Mesendoderm (in vitro differentiated cells): ENCODE measurements around the gene CPT1A.

Experiments
- DNase-seq: peaks from one replicate; pipeline ENCODE4 v3.0.0; 2013
- H2AK5ac ChIP-seq: 2 replicates; pipeline ENCODE4 v1.6.1; 2013; ENCODE audit warnings: low read length, inconsistent platforms
- H2BK120ac ChIP-seq: 2 replicates; pipeline ENCODE4 v1.6.1; 2013; ENCODE audit warnings: low read depth, mild to moderate bottlenecking, low read length, moderate library complexity, mixed read lengths
- H2BK15ac ChIP-seq: replicated peaks from 2 replicates; pipeline ENCODE4 v1.6.1; 2013; ENCODE audit warnings: low read depth, mild to moderate bottlenecking, moderate library complexity
- H2BK5ac ChIP-seq: 2 replicates; pipeline ENCODE4 v1.6.1; 2013; ENCODE audit warnings: low read length, inconsistent platforms
- H3K18ac ChIP-seq: 2 replicates; pipeline ENCODE4 v1.6.1; 2013; ENCODE audit warnings: mild to moderate bottlenecking, low read length, mixed read lengths
- H3K23ac ChIP-seq: one replicate; pipeline ENCODE4 v1.6.1; 2013; ENCODE audit warnings: low read length
- H3K27ac ChIP-seq: 2 replicates; pipeline ENCODE4 v1.5.1; 2013; ENCODE audit warnings: low read depth, mild to moderate bottlenecking, inconsistent platforms, low read length, moderate library complexity
- H3K27me3 ChIP-seq: 2 replicates; pipeline ENCODE4 v1.6.1; 2013; ENCODE audit warnings: low read length, control low read depth, mild to moderate bottlenecking, inconsistent platforms; ENCODE audit not compliant: insufficient read depth, poor library complexity
- H3K36me3 ChIP-seq: 2 replicates; pipeline ENCODE4 v1.6.1; 2013; ENCODE audit warnings: low read length, inconsistent platforms; ENCODE audit not compliant: control insufficient read depth, insufficient read depth
- H3K4ac ChIP-seq: one replicate; pipeline ENCODE4 v1.6.1; 2013; ENCODE audit warnings: low read depth, mild to moderate bottlenecking, low read length, moderate library complexity
- H3K4me1 ChIP-seq: 2 replicates; pipeline ENCODE4 v1.6.1; 2013; ENCODE audit warnings: low read depth, low read length, inconsistent platforms; ENCODE audit not compliant: control insufficient read depth
- H3K4me2 ChIP-seq: 2 replicates; pipeline ENCODE4 v1.6.1; 2013; ENCODE audit warnings: low read length
- H3K4me3 ChIP-seq: 2 replicates; pipeline ENCODE4 v1.5.1; 2013; ENCODE audit warnings: mild to moderate bottlenecking, low read length
- H3K56ac ChIP-seq: one replicate; pipeline ENCODE4 v1.6.1; 2013; ENCODE audit warnings: low read length
- H3K79me1 ChIP-seq: 2 replicates; pipeline ENCODE4 v1.6.1; 2013; ENCODE audit warnings: low read length, inconsistent platforms
- H3K79me2 ChIP-seq: 2 replicates; pipeline ENCODE4 v1.6.1; 2013; ENCODE audit warnings: mild to moderate bottlenecking, low read length; ENCODE audit not compliant: control insufficient read depth, insufficient read depth
- H3K9ac ChIP-seq: 2 replicates; pipeline ENCODE4 v1.6.1; 2013; ENCODE audit warnings: low read length, inconsistent platforms
- H4K5ac ChIP-seq: one replicate; pipeline ENCODE4 v1.6.1; 2013; ENCODE audit warnings: low read length
- H4K8ac ChIP-seq: one replicate; pipeline ENCODE4 v1.6.1; 2013; ENCODE audit warnings: low read depth, mild to moderate bottlenecking, control low read depth, low read length, moderate library complexity
- WGBS: extraction: QIAGEN DNeasy Blood & Tissue Kit; methylation state at CpG from one replicate; pipeline ENCODE4 v1.1.7; 2013; ENCODE audit warnings: low lambda C conversion rate, missing lambda C conversion rate; ENCODE audit not compliant: insufficient coverage; ENCODE audit errors: extremely low coverage; 5-methylcytosine and 5-hydroxymethylcytosine counted together

CPT1A gene

GRCh38 chr11:68825571-68825970 lies 16.1 kb downstream of the CPT1A start:
- Histone ChIP-seq H3K18ac (no peak overlapping the region), H3K4ac (no peak overlapping the region), H3K56ac (no peak overlapping the region), H3K27ac (no peak overlapping the region), H3K79me1 (no peaks in the 10 kb centered on the region), H3K23ac (no peak overlapping the region), H3K4me2 (no peak overlapping the region), H3K9ac (no peak overlapping the region), H2BK120ac (no peak overlapping the region), H3K4me3 (no peak overlapping the region), H3K4me1 (no peaks in the 10 kb centered on the region), H3K36me3 (no peaks in the 10 kb centered on the region), H4K5ac (no peak overlapping the region), H2BK5ac (no peak overlapping the region), H3K79me2 (no peaks in the 10 kb centered on the region), H3K27me3 (no peaks in the 10 kb centered on the region), H4K8ac (no peak overlapping the region), H2BK15ac (no peak overlapping the region), H2AK5ac (no peak overlapping the region)
- no CpG with 5 or more reads among the region's 7 CpGs for WGBS
- DNase-seq, result peak; percentile 55

- Histone ChIP-seq H2BK15ac (no peak overlapping the region), H3K79me1 (no peaks in the 10 kb centered on the region), H3K4me2 (no peak overlapping the region), H3K27me3 (no peaks in the 10 kb centered on the region), H3K23ac (no peak overlapping the region), H3K79me2 (no peaks in the 10 kb centered on the region), H4K8ac (no peak overlapping the region), H3K9ac (no peak overlapping the region), H2AK5ac (no peak overlapping the region), H3K4ac (no peak overlapping the region), H4K5ac (no peak overlapping the region), H3K18ac (no peak overlapping the region), H2BK120ac (no peak overlapping the region), H3K4me3 (no peak overlapping the region), H3K36me3 (no peaks in the 10 kb centered on the region), H3K27ac (no peak overlapping the region), H2BK5ac (no peak overlapping the region), H3K4me1 (no peaks in the 10 kb centered on the region), H3K56ac (no peak overlapping the region)
- DNase-seq, result no peak
- WGBS, result no CpG with 5 or more reads among the region's 5 CpGs
Observed at GRCh38 chr11:68822546-68822945, 19.2 kb downstream of the CPT1A start.

- H2BK15ac ChIP-seq, result no peak overlapping the region
- H4K5ac ChIP-seq, result no peak overlapping the region
- H3K79me1 ChIP-seq, result no peaks in the 10 kb centered on the region
- H3K23ac ChIP-seq, result no peak overlapping the region
- no peak overlapping the region for H2BK5ac ChIP-seq
- H2AK5ac ChIP-seq, result no peak overlapping the region
- no peaks in the 10 kb centered on the region for H3K79me2 ChIP-seq
- H3K4me3 ChIP-seq, result no peak overlapping the region
- no peak overlapping the region for H3K18ac ChIP-seq
- H3K4ac ChIP-seq, result no peak overlapping the region
- H3K4me2 ChIP-seq, result no peak overlapping the region
- no peak overlapping the region for H2BK120ac ChIP-seq
- no peak overlapping the region for H4K8ac ChIP-seq
- H3K36me3 ChIP-seq, result no peaks in the 10 kb centered on the region
- no peaks in the 10 kb centered on the region for H3K27me3 ChIP-seq
- H3K27ac ChIP-seq, result no peak overlapping the region
- no peak overlapping the region for H3K9ac ChIP-seq
- WGBS, result no CpG with 5 or more reads among the region's 4 CpGs
- H3K4me1 ChIP-seq, result no peaks in the 10 kb centered on the region
- H3K56ac ChIP-seq, result no peak overlapping the region
- peak; percentile 23 for DNase-seq
Observed at GRCh38 chr11:68821670-68822069, 20.0 kb downstream of the CPT1A start.

- no peaks in the 10 kb centered on the region for H3K27me3 ChIP-seq
- H3K79me2 ChIP-seq, result no peaks in the 10 kb centered on the region
- H3K4me2 ChIP-seq, result no peak overlapping the region
- H3K27ac ChIP-seq, result no peak overlapping the region
- no peak overlapping the region for H2BK15ac ChIP-seq
- H3K18ac ChIP-seq, result no peak overlapping the region
- no peaks in the 10 kb centered on the region for H3K36me3 ChIP-seq
- H2AK5ac ChIP-seq, result no peak overlapping the region
- DNase-seq, result no peak
- H3K23ac ChIP-seq, result no peak overlapping the region
- no peak overlapping the region for H2BK5ac ChIP-seq
- WGBS, result no CpG with 5 or more reads among the region's 10 CpGs
- no peak overlapping the region for H3K56ac ChIP-seq
- no peaks in the 10 kb centered on the region for H3K79me1 ChIP-seq
- H3K4ac ChIP-seq, result no peak overlapping the region
- no peak overlapping the region for H2BK120ac ChIP-seq
- no peaks in the 10 kb centered on the region for H3K4me1 ChIP-seq
- H3K9ac ChIP-seq, result no peak overlapping the region
- H4K5ac ChIP-seq, result no peak overlapping the region
- H3K4me3 ChIP-seq, result no peak overlapping the region
- H4K8ac ChIP-seq, result no peak overlapping the region
Observed at GRCh38 chr11:68819362-68819761, 22.4 kb downstream of the CPT1A start.

GRCh38 chr11:68818181-68818580 lies 23.5 kb downstream of the CPT1A start:
- H3K79me2 ChIP-seq, result no peaks in the 10 kb centered on the region
- no peak overlapping the region for H3K9ac ChIP-seq
- no peak overlapping the region for H3K27ac ChIP-seq
- no CpG with 5 or more reads among the region's 7 CpGs for WGBS
- H4K8ac ChIP-seq, result no peak overlapping the region
- H3K56ac ChIP-seq, result no peak overlapping the region
- no peak overlapping the region for H3K23ac ChIP-seq
- no peaks in the 10 kb centered on the region for H3K36me3 ChIP-seq
- H3K4me2 ChIP-seq, result no peak overlapping the region
- no peak overlapping the region for H4K5ac ChIP-seq
- H2AK5ac ChIP-seq, result no peak overlapping the region
- H3K4ac ChIP-seq, result no peak overlapping the region
- no peak overlapping the region for H2BK15ac ChIP-seq
- no peak overlapping the region for H3K18ac ChIP-seq
- no peaks in the 10 kb centered on the region for H3K27me3 ChIP-seq
- no peaks in the 10 kb centered on the region for H3K79me1 ChIP-seq
- no peaks in the 10 kb centered on the region for H3K4me1 ChIP-seq
- H3K4me3 ChIP-seq, result no peak overlapping the region
- DNase-seq, result no peak
- H2BK5ac ChIP-seq, result no peak overlapping the region
- no peak overlapping the region for H2BK120ac ChIP-seq

DNA sequence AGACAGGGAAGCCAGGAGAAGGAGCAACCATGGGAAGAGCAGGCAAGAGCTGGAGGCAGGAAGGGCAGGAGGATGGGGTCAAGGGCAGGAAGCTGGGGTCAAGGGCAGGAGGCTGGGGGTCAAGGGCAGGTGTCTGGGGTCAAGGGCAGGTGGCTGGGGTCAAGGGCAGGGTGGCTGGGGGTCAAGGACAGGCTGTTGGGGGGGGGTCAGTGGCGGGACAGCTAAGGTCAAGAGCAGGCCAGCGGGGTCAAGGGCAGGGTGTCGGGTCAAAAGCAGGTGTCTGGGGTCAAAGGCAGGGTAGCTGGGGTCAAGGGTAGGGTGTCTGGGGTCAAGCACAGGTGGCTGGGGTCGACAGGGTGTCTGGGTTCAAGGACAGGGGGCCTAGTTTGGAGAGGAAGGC lies 24.2 kb downstream of the CPT1A start:
- no CpG with 5 or more reads among the region's 4 CpGs for WGBS
- Histone ChIP-seq H3K79me2 (no peaks in the 10 kb centered on the region), H3K4me2 (no peak overlapping the region)

More for the DNA sequence above, 24.2 kb downstream of the CPT1A start:
- Histone ChIP-seq H4K5ac (no peak overlapping the region), H3K9ac (no peak overlapping the region), H3K36me3 (no peaks in the 10 kb centered on the region), H3K18ac (no peak overlapping the region), H2BK120ac (no peak overlapping the region), H3K23ac (no peak overlapping the region), H2BK5ac (no peak overlapping the region), H3K4me1 (no peaks in the 10 kb centered on the region), H3K79me1 (no peaks in the 10 kb centered on the region), H3K4me3 (no peak overlapping the region), H2BK15ac (no peak overlapping the region), H2AK5ac (no peak overlapping the region), H3K56ac (no peak overlapping the region), H3K4ac (no peak overlapping the region), H3K27me3 (no peaks in the 10 kb centered on the region), H3K27ac (no peak overlapping the region), H4K8ac (no peak overlapping the region)
- DNase-seq, result no peak
